Gastroesophageal sphincter (tissue), 4 donors: Measurements from ENCODE around the gene STMN3. TPM values are rescaled to one million over a fixed set of nuclear protein-coding genes. Genes with fewer than 3 reads are reported as not detected.

Experiments used
- ATAC-seq: fragments of 150-250 bp; one replicate; pipeline ENCODE4 v1.9.1; 2016; ENCODE audit warnings: mild to moderate bottlenecking, moderate library complexity
- H3K27ac ChIP-seq, 4 donors: fragments of 200-600 bp; sonication (generic) in 3 of 4; 1 replicate in 3 of 4; 2 replicates in 1 of 4; pipeline ENCODE4 v1.5.1; 2016 to 2019
- H3K27me3 ChIP-seq: fragments of 200-600 bp; sonication (generic); one replicate; pipeline ENCODE4 v1.5.1; 2019
- H3K36me3 ChIP-seq, 2 donors: fragments of 200-600 bp; sonication (generic); one replicate each; pipeline ENCODE4 v1.5.1; 2019; ENCODE audit warnings: control low read depth in 1 of 2
- H3K4me1 ChIP-seq, 3 donors: fragments of 200-600 bp; sonication (generic); 1 replicate in 2 of 3; 2 replicates in 1 of 3; pipeline ENCODE4 v1.5.1; 2016 to 2019; ENCODE audit warnings: control low read depth in 2 of 3
- H3K4me3 ChIP-seq, 2 donors: fragments of 200-600 bp; sonication (generic); one replicate each; pipeline ENCODE4 v1.5.1; 2019; ENCODE audit warnings: mild to moderate bottlenecking in 1 of 2, moderate library complexity in 1 of 2
- H3K9me3 ChIP-seq, 3 donors: fragments of 200-600 bp; sonication (generic); one replicate each; pipeline ENCODE4 v1.5.1; 2017 to 2019; ENCODE audit warnings: control low read depth in 2 of 3
- EP300 ChIP-seq: sonication (generic); formaldehyde crosslinking; IDR thresholded peaks from one replicate; pipeline ENCODE4 v1.6.1; 2017; ENCODE audit warnings: antibody characterized with exemption, mild to moderate bottlenecking
- POLR2A ChIP-seq, 2 donors: fragments of 450-650 bp; IDR thresholded peaks; one replicate each; pipeline ENCODE4 v1.6.1; 2017; ENCODE audit warnings: antibody characterized with exemption in 2 of 2, mild to moderate bottlenecking in 2 of 2, moderate library complexity in 1 of 2
- POLR2AphosphoS5 ChIP-seq: sonication (generic); formaldehyde crosslinking; IDR thresholded peaks from one replicate; pipeline ENCODE4 v1.6.1; 2017; ENCODE audit warnings: antibody characterized with exemption
- WGBS, 2 donors: methylation state at CpG; one replicate each; pipeline ENCODE4 v1.1.5; 2018; ENCODE audit warnings: low coverage in 1 of 2; 5-methylcytosine and 5-hydroxymethylcytosine counted together
- total RNA-seq, 4 donors: library from RNA; depleted of rRNA; stranded (reverse); fragments of >200 nt; gene quantifications; one replicate each; pipeline ENCODE4 v1.1.0, GENCODE V29; 2016
- TF ChIP-seq, protein P1 (sequence below), 4 experiments: fragments of 200-600 bp in 2 of 4; fragments of 450-650 bp in 2 of 4; sonication (generic) in 1 of 4; IDR thresholded peaks; one replicate each; pipeline ENCODE4 v1.5.1; 2017 to 2019; ENCODE audit warnings: antibody characterized with exemption in 4 of 4, mild to moderate bottlenecking in 2 of 4, moderate library complexity in 2 of 4

STMN3 gene
- 10 to 100 TPM; 13.7 to 31.6 (median 17.0) TPM for total RNA-seq

DNA sequence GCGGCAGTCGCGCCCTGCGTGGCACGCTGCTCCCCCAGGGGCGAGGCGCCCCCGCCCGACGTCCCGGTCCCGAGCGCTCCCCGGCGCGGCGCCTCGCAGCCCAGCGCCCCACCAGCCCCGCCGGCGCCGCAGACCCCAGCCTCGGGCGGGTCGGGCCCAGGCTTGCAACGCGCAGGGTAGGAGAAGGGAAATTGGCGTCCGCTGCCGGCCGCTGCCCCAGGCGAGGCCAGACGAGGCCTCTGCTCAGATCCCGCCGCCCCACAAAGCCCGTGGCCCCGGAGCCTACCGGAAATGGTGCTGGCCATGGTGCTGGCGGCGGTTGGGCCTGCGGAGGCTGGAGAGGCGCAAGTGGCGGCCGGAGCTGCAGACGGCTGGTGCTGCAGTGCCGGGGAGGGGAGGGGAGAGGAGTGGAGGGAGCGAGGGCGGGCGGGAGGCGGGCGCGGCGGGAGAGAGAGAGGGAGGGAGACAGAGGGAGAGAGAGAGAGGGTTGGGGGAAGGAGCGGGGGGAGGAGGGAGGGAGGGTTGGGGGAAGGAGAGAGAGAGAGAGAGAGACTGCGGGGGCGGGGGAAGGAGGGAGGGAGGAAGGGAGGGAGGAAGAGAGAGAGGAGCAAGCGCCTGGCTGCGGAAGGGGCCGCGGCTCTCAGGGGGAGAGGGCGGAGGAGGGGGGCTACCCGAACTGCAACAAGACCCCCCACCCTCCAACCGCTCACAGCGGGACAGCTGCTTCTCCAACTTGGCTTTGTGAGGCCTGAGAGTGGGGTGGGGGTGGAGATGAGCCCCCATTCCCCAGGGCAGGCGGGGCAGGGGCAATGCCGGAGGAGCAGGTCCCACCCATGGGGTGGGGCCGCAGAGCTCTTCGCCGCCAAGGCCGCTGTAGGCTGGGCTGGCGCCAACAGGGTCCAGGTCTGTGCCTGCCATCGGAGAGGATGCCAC lies at the start of gene STMN3:
TSS of gene STMN3 (minus strand) at position 384 of the 933 bp plus-strand sequence. CDS start at position 305, 79 bp downstream.
- Histone ChIP-seq H3K27ac (peak within 1 kb of the TSS in 3 of 4 donors; percentile 75 to 82 (median 82)), H3K4me3 (peak within 1 kb of the TSS; percentile 44 to 73), H3K27me3 (no peaks in the 10 kb centered on the region), H3K9me3 (no peaks in the 10 kb centered on the region), H3K36me3 (no peaks in the 10 kb centered on the region), H3K4me1 (peaks cover 0 to 53% (median 22%) of the 10 kb centered on the region in 3 donors)
- 0% methylated on average over 10 of the region's 73 CpGs; no CpG with 5 or more reads in 1 of the 2 donors for WGBS, 2 donors
- no peak for TF ChIP-seq POLR2A (IDR thresholded peaks at IDR 0.05)
- peak; percentile 46 for TF ChIP-seq POLR2AphosphoS5
- TF ChIP-seq EP300, result no peak
- ATAC-seq, result peak; percentile 87

DNA sequence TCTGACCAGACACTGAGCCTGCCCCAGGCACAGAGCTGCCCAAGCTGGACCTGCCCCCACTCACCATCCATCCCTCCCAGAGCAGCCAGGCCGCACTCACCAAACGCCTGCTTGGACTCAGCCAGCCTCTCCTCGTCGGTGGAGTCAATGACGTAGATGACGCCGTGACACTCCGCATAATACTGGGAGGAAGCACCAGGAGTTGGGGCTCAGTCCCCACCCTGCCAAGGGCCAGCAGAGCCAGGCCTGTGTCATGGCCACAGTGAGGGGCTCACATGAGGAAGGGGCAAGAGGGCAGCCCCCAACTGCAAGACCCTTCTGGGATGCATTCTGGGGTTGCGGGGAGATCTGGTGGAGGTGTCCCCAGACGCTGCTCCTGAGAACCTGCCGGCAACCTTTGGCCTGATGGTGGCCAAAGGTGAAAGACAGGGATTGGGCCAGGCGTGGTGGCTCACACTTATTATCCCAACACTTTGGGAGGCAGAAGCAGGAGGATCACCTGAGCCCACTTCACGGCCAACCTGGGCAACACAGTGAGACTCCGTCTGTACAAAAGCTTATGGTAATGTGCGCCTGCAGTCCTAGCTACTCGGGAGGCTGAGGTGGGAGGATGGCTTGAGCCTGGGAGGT lies 48.9 kb upstream of the STMN3 start:
- Histone ChIP-seq H3K4me3 (no peak overlapping the region), H3K27me3 (no peaks in the 10 kb centered on the region), H3K36me3 (peaks cover 0 to 66% of the 10 kb centered on the region in 2 donors), H3K4me1 (peaks cover 0 to 54% (median 32%) of the 10 kb centered on the region in 3 donors), H3K27ac (no peak overlapping the region), H3K9me3 (no peaks in the 10 kb centered on the region)
- no peak for ATAC-seq
- WGBS, 2 donors, result 100% methylated on average over 1 of the region's 16 CpGs; no CpG with 5 or more reads in 1 of the 2 donors
- TF ChIP-seq POLR2AphosphoS5 (no peak), POLR2A (IDR thresholded peaks at IDR 0.05) (no peak), EP300 (no peak)
- TF ChIP-seq, protein P1, sequence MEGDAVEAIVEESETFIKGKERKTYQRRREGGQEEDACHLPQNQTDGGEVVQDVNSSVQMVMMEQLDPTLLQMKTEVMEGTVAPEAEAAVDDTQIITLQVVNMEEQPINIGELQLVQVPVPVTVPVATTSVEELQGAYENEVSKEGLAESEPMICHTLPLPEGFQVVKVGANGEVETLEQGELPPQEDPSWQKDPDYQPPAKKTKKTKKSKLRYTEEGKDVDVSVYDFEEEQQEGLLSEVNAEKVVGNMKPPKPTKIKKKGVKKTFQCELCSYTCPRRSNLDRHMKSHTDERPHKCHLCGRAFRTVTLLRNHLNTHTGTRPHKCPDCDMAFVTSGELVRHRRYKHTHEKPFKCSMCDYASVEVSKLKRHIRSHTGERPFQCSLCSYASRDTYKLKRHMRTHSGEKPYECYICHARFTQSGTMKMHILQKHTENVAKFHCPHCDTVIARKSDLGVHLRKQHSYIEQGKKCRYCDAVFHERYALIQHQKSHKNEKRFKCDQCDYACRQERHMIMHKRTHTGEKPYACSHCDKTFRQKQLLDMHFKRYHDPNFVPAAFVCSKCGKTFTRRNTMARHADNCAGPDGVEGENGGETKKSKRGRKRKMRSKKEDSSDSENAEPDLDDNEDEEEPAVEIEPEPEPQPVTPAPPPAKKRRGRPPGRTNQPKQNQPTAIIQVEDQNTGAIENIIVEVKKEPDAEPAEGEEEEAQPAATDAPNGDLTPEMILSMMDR (IDR thresholded peaks at IDR 0.05), result no peak

DNA sequence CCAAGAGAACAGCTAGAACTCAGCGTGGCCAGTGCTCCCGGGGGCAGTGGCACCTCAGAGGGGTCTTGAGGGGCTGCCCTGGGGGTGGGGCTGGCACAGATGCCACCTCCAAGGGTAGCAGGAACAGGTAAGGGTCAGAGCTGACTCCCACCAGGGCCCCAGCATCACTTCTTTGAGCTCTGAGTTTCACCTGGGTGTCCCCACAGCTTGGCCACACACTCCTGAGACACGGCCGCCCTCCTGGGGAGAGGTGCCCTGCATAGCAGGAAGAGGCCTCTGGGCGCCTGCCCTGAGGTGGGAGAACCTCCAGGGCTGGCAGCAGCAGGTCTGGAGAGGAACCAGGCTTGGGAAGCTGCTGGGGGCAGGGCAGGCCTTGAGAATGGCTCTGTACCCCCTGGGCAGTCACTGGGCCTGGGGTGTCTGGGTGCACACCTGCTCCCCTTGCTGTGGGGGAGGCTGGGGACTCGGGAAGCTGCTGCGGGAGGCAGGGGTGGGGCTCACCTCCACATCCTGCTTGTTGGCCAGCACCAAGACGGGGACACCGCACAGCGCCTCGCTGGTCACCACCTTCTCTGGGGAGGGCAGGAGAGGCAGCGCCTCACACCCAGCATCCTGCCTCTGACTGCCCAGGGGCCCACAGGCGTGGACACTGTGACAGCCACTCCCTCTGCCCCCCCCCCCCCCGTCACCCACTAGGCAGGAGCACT lies 48.3 kb upstream of the STMN3 start:
- Histone ChIP-seq H3K27me3 (no peaks in the 10 kb centered on the region), H3K9me3 (no peaks in the 10 kb centered on the region), H3K36me3 (peaks cover 0 to 65% of the 10 kb centered on the region in 2 donors), H3K4me3 (no peak overlapping the region), H3K4me1 (peaks cover 0 to 54% (median 31%) of the 10 kb centered on the region in 3 donors), H3K27ac (peak overlapping the region in 1 of 4 donors; percentile 21)
- ATAC-seq, result no peak
- WGBS, 2 donors, result no CpG with 5 or more reads among the region's 14 CpGs
- TF ChIP-seq, protein P1 (IDR thresholded peaks at IDR 0.05), result no peak
- TF ChIP-seq POLR2AphosphoS5 (no peak), EP300 (no peak), POLR2A (IDR thresholded peaks at IDR 0.05) (no peak)

DNA sequence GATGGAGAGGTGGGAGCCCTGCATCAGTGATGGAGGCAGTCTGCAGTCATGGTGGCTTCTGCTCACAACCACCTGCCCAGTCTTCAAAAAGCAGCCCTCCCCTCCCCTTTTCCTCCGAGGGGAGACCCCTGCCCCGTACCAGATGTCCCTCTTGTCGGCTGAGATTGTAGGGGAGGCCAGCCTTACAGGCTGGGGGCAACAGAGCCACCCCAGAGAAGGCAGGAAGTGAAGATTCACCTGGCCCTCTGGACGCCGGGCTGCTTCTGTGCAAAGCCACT lies 47.8 kb upstream of the STMN3 start:
- ATAC-seq, result no peak
- Histone ChIP-seq H3K27me3 (no peaks in the 10 kb centered on the region), H3K4me3 (no peak overlapping the region), H3K4me1 (peaks cover 0 to 54% (median 28%) of the 10 kb centered on the region in 3 donors), H3K9me3 (no peaks in the 10 kb centered on the region), H3K36me3 (peaks cover 0 to 62% of the 10 kb centered on the region in 2 donors), H3K27ac (no peak overlapping the region)
- WGBS, 2 donors, result no CpG with 5 or more reads among the region's 5 CpGs
- TF ChIP-seq POLR2A (IDR thresholded peaks at IDR 0.05), result no peak
- TF ChIP-seq, protein P1 (IDR thresholded peaks at IDR 0.05), result no peak
- no peak for TF ChIP-seq POLR2AphosphoS5
- no peak for TF ChIP-seq EP300
